CD4-positive, alpha-beta T cell treated with Interleukin-17A for 4 hours (primary cell): ENCODE data around the gene TM9SF4.
"Not testable (repeated sequence)": the region's sequence is repeated elsewhere in the genome, so short reads cannot be mapped to it uniquely, and the experiment has no call there.

ENCODE experiments used
- DNase-seq: peaks from one replicate; pipeline ENCODE4 v3.0.0-alpha.2; 2020; ENCODE audit warnings: mixed read lengths

The TM9SF4 gene

GRCh38 chr20:32159766-32160221 lies 50.3 kb downstream of the TM9SF4 start:
- no peak for DNase-seq

GRCh38 chr20:32160341-32160740 lies 50.8 kb downstream of the TM9SF4 start:
- DNase-seq, result no peak

GRCh38 chr20:32162351-32162750 lies 52.8 kb downstream of the TM9SF4 start:
- no peak for DNase-seq

GRCh38 chr20:32163951-32164350 lies 54.4 kb downstream of the TM9SF4 start:
- DNase-seq, result no peak

GRCh38 chr20:32164984-32165735 lies 55.6 kb downstream of the TM9SF4 start:
- no peak for DNase-seq

GRCh38 chr20:32165836-32166545 lies 56.5 kb downstream of the TM9SF4 start:
- no peak for DNase-seq

GRCh38 chr20:32167552-32167951 lies 58.0 kb downstream of the TM9SF4 start:
- DNase-seq, result no peak

GRCh38 chr20:32168184-32168910 lies 58.8 kb downstream of the TM9SF4 start:
- no peak for DNase-seq

GRCh38 chr20:32177696-32178095 lies 68.2 kb downstream of the TM9SF4 start:
- not testable (repeated sequence) for DNase-seq

GRCh38 chr20:32179515-32179914 lies 70.0 kb downstream of the TM9SF4 start:
- DNase-seq, result no peak

GRCh38 chr20:32179934-32180333 lies 70.4 kb downstream of the TM9SF4 start:
- DNase-seq, result no peak

- no peak for DNase-seq
These were observed 72.1 kb downstream of the TM9SF4 start for GRCh38 chr20:32181606-32182005.

- no peak for DNase-seq
These were observed 74.6 kb downstream of the TM9SF4 start for GRCh38 chr20:32183947-32184635.

- DNase-seq, result no peak
These were observed 75.6 kb downstream of the TM9SF4 start for GRCh38 chr20:32184961-32185603.

- no peak for DNase-seq
These were observed 77.0 kb downstream of the TM9SF4 start for GRCh38 chr20:32186506-32186905.

- DNase-seq, result no peak
These were observed 79.0 kb downstream of the TM9SF4 start for GRCh38 chr20:32188376-32189122.

- DNase-seq, result no peak
These were observed 79.6 kb downstream of the TM9SF4 start for GRCh38 chr20:32189123-32189410.

GRCh38 chr20:32189691-32190615 lies 80.4 kb downstream of the TM9SF4 start:
- peak; percentile 57 for DNase-seq

- DNase-seq, result no peak
These were observed 81.3 kb downstream of the TM9SF4 start for GRCh38 chr20:32190616-32191415.

- DNase-seq, result no peak
These were observed 81.9 kb downstream of the TM9SF4 start for GRCh38 chr20:32191422-32191821.
